GM10847 (cell line): ENCODE results near the gene LAMA4.

Source experiments
- POLR2A ChIP-seq: IDR thresholded peaks from 2 replicates; pipeline ENCODE4 v1.6.1; 2011; ENCODE audit not compliant: insufficient read length; ENCODE audit errors: extremely low read depth

The LAMA4 gene

GRCh38 chr6:112258642-112259336 lies 4.4 kb upstream of the LAMA4 start:
- TF ChIP-seq POLR2A, result no peak

DNA sequence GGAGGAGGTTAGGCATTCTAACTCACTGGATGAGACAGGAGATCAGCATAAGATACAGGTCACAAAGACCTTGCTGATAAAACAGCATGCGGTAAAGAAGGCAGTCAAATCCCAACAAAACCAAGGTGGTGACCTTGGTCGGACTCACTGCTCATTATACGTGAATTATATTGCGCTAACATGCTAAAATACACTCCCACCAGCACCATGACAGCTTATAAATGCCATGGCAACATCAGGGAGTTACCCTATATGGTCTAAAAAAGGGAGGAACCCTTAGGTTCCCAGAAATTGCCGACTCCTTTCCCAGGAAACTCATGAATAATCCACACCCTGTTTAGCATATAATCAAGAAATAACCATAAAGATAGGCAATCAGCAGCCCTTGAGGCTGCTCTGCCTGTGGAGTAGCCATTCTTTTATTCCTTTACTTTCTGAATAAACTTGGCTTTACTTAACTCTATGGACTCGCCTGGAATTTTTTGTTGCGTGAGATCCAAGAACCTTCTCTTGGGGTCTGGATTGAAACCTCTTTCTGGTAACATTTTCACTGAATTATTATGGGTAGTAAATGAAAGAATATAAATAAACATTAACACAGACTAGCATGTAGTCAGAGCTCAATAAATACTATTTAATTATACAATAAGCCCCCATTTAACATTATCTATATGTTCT lies 3.0 kb upstream of the LAMA4 start:
- TF ChIP-seq POLR2A, result no peak

DNA sequence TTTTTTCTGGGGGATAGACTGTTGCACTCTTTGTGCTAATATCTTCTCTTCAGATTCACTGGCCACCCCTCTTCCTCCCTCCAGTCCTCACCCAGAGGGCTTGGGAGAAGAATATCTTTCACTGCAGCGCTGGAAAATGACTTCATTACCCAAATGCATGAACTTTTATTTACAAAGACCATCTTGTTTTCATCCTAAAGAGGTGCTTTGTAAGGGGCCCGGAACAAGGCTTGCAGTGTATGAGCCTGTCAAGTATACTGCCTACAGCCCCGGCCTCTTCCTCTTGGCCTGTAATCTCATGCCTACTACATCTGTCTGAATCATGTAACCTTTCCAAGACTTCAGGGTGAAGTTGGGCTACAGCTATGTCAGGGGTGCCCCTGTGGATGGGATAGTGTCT lies 554 bp upstream of the LAMA4 start:
- TF ChIP-seq POLR2A, result no peak

DNA sequence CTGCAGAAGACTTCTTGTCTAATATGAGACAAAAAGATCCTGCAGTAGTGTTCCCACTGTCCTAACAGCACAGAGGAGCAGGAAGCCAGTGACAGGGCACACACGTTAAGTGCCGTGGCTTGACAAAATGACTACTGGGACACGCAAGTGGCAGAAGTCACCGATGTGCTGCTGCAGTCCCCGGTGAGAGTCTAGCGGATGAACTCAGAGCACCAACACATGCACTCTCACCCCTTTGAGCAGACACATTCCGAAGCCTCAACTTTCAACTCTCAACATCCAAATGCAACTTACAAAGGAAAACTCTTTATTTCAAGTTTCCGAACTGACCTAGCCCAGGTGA lies 898 bp downstream of the LAMA4 start:
- no peak for TF ChIP-seq POLR2A

DNA sequence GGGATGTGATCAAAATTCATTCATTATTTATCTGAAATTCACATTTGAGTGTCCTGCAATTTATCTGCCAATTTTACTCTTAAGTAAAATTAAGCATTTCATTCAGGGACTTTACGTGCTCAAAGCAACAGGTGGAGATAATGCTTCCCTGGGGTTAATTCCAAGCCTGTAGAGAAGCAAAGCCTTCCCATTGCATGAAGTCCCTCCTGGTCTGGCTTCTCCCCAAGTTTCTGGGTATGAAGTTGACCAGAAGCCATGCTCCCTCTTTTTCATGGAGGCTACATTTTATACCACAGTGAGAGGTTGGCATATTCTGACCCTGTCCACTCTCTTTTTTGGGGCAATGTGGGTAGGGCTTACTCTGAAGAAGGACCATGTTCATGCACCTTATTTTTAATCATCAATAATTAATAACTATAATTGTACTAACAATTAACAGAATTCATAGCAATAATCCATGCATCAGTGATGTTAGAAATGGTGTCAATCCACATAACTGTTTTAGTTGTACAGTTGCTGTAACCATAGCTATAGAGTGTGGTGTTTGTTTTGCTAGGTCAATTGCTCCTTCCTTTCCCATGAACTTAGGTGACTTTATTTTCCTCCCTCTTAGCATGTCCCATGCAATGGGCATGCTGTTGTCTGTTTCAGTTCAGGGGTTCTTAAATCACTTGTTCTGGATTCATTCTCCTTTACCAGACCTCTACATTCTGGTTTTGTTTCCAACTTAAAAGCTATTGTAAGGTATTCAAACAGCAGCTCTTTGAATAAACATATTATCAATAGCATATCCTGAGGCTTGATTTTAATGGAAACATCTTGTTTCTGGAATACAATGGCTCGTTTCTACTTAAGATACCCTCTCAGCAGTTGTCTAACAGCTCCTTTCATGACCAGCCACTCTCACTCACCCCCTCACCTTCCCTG lies 1.5 kb downstream of the LAMA4 start:
- TF ChIP-seq POLR2A, result no peak

DNA sequence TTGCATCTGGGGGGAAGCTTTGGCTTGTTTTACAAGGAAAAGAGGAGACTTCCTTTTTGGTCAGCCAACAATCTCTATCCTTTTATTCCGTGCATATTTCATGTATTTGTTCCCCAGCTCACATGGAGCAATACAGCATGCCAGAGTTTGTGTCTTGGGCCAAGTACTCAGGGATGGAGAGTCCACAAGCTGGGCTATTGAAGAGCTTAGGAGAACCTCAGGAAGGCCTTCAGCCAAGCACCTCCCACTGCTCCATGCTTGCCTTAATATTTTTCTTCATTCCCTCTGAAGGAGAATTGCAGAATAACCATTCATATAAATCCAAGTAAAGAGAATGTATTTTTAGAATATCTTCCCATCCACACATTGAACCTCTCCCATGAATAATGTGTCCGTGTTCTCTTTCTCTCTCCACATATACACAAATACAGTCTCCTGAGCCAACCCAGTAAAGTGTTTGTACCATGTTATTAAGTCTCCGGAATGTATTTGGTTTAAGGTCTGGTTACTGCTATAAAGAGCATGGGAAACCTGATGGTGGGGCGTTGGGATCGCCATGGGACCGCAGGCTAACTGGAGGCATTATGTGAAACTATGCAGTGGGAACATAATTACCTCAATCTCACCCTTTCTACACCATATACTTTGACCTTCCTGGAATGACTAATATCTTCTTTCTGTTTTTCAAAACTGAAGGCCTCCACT lies 3.0 kb downstream of the LAMA4 start:
- no peak for TF ChIP-seq POLR2A

DNA sequence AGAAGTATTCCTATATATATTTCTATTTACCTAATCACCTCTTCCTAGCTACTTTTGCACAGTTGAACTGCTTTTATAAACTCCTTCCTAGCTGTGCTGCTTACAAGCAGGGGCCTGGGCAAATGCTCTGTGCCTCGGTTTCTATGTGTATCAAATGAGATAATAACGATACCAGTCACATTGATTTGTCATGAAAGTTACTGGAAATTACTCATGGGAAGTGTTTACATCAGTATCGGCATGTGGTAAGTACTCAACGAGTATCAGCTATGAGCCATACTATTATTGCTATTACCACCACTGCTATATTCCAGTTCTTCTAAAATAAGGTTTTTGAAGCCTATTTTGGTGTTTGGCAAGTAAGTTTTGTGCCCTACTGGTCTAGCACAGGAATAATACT lies 4.9 kb downstream of the LAMA4 start:
- TF ChIP-seq POLR2A, result no peak

GRCh38 chr6:112247275-112247674 lies 7.1 kb downstream of the LAMA4 start:
- no peak for TF ChIP-seq POLR2A

DNA sequence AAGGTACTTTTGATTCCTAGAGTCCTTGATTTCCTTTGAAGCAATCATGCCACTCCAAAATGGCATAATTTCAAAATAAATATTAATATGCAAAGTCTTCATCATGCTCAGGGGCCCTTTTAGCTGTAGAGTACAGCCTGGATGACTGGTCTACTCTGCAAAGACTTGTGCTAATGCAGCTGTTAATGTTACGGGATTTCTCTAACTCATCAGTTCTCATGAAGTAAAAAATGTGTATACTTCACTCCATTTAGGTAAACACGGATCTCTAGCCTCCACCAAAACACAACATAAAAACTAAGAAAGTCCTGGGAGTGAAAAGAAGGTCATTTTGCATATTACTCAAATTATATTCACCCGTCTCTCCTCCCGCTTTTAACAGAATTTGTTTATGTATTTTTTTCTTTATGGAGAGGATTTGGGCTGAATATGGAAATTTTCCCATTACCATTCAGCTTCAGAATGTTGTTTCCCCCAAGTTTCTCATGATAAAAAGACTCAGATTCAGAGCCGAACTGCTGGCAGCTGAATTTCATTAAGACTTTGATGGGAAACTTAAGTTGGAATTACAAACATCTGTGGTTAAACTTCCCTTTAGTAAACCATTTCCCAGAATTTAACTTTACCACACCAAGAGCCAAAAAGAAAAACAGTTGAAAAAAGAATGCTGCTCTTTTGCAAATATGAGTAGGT lies 8.7 kb downstream of the LAMA4 start:
- no peak for TF ChIP-seq POLR2A

- TF ChIP-seq POLR2A, result no peak
Measured at GRCh38 chr6:112243861-112244827, 10.2 kb downstream of the LAMA4 start.

- no peak for TF ChIP-seq POLR2A
Measured at GRCh38 chr6:112241820-112242429, 12.4 kb downstream of the LAMA4 start.

- no peak for TF ChIP-seq POLR2A
Measured at GRCh38 chr6:112237595-112237994, 16.8 kb downstream of the LAMA4 start.

- TF ChIP-seq POLR2A, result no peak
Measured at GRCh38 chr6:112237066-112237465, 17.3 kb downstream of the LAMA4 start.
